Measurements from ENCODE around the gene DDX41.

The DDX41 gene

GRCh38 chr5:177526791-177527190 lies 10.0 kb upstream of the DDX41 start:
- Histone ChIP-seq H3K9me3 (ENCODE audit: control insufficient read depth in 2 of 2, low read length in 2 of 2) (no peaks in the 10 kb centered on the region), H3K36me3 (ENCODE audit: control insufficient read depth in 2 of 2, insufficient read depth in 2 of 2, low read length in 2 of 2) (peaks cover 67 to 82% of the 10 kb centered on the region in 2 donors), H3K27ac (ENCODE audit: low read depth in 2 of 2, low read length in 2 of 2) (no peak overlapping the region), H3K9ac (ENCODE audit: low read depth in 1 of 2, low read length in 2 of 2) (no peak overlapping the region), H3K4me1 (ENCODE audit: control insufficient read depth in 2 of 2, insufficient read depth in 2 of 2, low read length in 2 of 2) (no peaks in the 10 kb centered on the region), H3K4me3 (ENCODE audit: low read length in 2 of 2) (no peak overlapping the region), H3K27me3 (ENCODE audit: control insufficient read depth in 2 of 2, insufficient read depth in 2 of 2, low read length in 2 of 2) (no peaks in the 10 kb centered on the region)

GRCh38 chr5:177526191-177526590 lies 9.4 kb upstream of the DDX41 start:
- Histone ChIP-seq H3K9me3 (ENCODE audit: control insufficient read depth in 2 of 2, low read length in 2 of 2) (no peaks in the 10 kb centered on the region), H3K4me3 (ENCODE audit: low read length in 2 of 2) (no peak overlapping the region), H3K27me3 (ENCODE audit: control insufficient read depth in 2 of 2, insufficient read depth in 2 of 2, low read length in 2 of 2) (no peaks in the 10 kb centered on the region), H3K36me3 (ENCODE audit: control insufficient read depth in 2 of 2, insufficient read depth in 2 of 2, low read length in 2 of 2) (peaks cover 69 to 85% of the 10 kb centered on the region in 2 donors), H3K4me1 (ENCODE audit: control insufficient read depth in 2 of 2, insufficient read depth in 2 of 2, low read length in 2 of 2) (no peaks in the 10 kb centered on the region), H3K9ac (ENCODE audit: low read depth in 1 of 2, low read length in 2 of 2) (no peak overlapping the region), H3K27ac (ENCODE audit: low read depth in 2 of 2, low read length in 2 of 2) (no peak overlapping the region)

- no peak overlapping the region for H3K4me3 ChIP-seq (ENCODE audit: low read length in 2 of 2)
- no peak overlapping the region for H3K27ac ChIP-seq (ENCODE audit: low read depth in 2 of 2, low read length in 2 of 2)
- no peak overlapping the region for H3K9ac ChIP-seq (ENCODE audit: low read depth in 1 of 2, low read length in 2 of 2)
- H3K36me3 ChIP-seq (ENCODE audit: control insufficient read depth in 2 of 2, insufficient read depth in 2 of 2, low read length in 2 of 2): peaks cover 59 to 85% of the 10 kb centered on the region in 2 donors
- H3K4me1 ChIP-seq (ENCODE audit: control insufficient read depth in 2 of 2, insufficient read depth in 2 of 2, low read length in 2 of 2): no peaks in the 10 kb centered on the region
- no peaks in the 10 kb centered on the region for H3K9me3 ChIP-seq (ENCODE audit: control insufficient read depth in 2 of 2, low read length in 2 of 2)
- no peaks in the 10 kb centered on the region for H3K27me3 ChIP-seq (ENCODE audit: control insufficient read depth in 2 of 2, insufficient read depth in 2 of 2, low read length in 2 of 2)
Measured at GRCh38 chr5:177524941-177525655, 8.3 kb upstream of the DDX41 start.

- no peak overlapping the region for H3K9ac ChIP-seq (ENCODE audit: low read depth in 1 of 2, low read length in 2 of 2)
- H3K27ac ChIP-seq (ENCODE audit: low read depth in 2 of 2, low read length in 2 of 2): no peak overlapping the region
- H3K4me3 ChIP-seq (ENCODE audit: low read length in 2 of 2): no peak overlapping the region
Measured at GRCh38 chr5:177524539-177524900, 7.8 kb upstream of the DDX41 start.

GRCh38 chr5:177523711-177524538 lies 7.2 kb upstream of the DDX41 start:
- Histone ChIP-seq H3K4me1 (ENCODE audit: control insufficient read depth in 2 of 2, insufficient read depth in 2 of 2, low read length in 2 of 2) (peaks cover 2 to 3% of the 10 kb centered on the region in 2 donors), H3K27me3 (ENCODE audit: control insufficient read depth in 2 of 2, insufficient read depth in 2 of 2, low read length in 2 of 2) (no peaks in the 10 kb centered on the region), H3K9me3 (ENCODE audit: control insufficient read depth in 2 of 2, low read length in 2 of 2) (no peaks in the 10 kb centered on the region), H3K4me3 (ENCODE audit: low read length in 2 of 2) (no peak overlapping the region), H3K9ac (ENCODE audit: low read depth in 1 of 2, low read length in 2 of 2) (no peak overlapping the region), H3K36me3 (ENCODE audit: control insufficient read depth in 2 of 2, insufficient read depth in 2 of 2, low read length in 2 of 2) (peaks cover 53 to 83% of the 10 kb centered on the region in 2 donors), H3K27ac (ENCODE audit: low read depth in 2 of 2, low read length in 2 of 2) (no peak overlapping the region)

More at GRCh38 chr5:177524539-177524900, 7.8 kb upstream of the DDX41 start:
- Histone ChIP-seq H3K36me3 (ENCODE audit: control insufficient read depth in 2 of 2, insufficient read depth in 2 of 2, low read length in 2 of 2) (peaks cover 55 to 85% of the 10 kb centered on the region in 2 donors), H3K9me3 (ENCODE audit: control insufficient read depth in 2 of 2, low read length in 2 of 2) (no peaks in the 10 kb centered on the region), H3K4me1 (ENCODE audit: control insufficient read depth in 2 of 2, insufficient read depth in 2 of 2, low read length in 2 of 2) (no peaks in the 10 kb centered on the region), H3K27me3 (ENCODE audit: control insufficient read depth in 2 of 2, insufficient read depth in 2 of 2, low read length in 2 of 2) (no peaks in the 10 kb centered on the region)

- H3K27ac ChIP-seq (ENCODE audit: low read depth in 2 of 2, low read length in 2 of 2): no peak overlapping the region
- H3K9me3 ChIP-seq (ENCODE audit: control insufficient read depth in 2 of 2, low read length in 2 of 2): no peaks in the 10 kb centered on the region
- peaks cover 34 to 57% of the 10 kb centered on the region in 2 donors for H3K36me3 ChIP-seq (ENCODE audit: control insufficient read depth in 2 of 2, insufficient read depth in 2 of 2, low read length in 2 of 2)
- H3K27me3 ChIP-seq (ENCODE audit: control insufficient read depth in 2 of 2, insufficient read depth in 2 of 2, low read length in 2 of 2): no peaks in the 10 kb centered on the region
- peaks cover 5 to 8% of the 10 kb centered on the region in 2 donors for H3K4me1 ChIP-seq (ENCODE audit: control insufficient read depth in 2 of 2, insufficient read depth in 2 of 2, low read length in 2 of 2)
- no peak overlapping the region for H3K4me3 ChIP-seq (ENCODE audit: low read length in 2 of 2)
- no peak overlapping the region for H3K9ac ChIP-seq (ENCODE audit: low read depth in 1 of 2, low read length in 2 of 2)
Measured at GRCh38 chr5:177520916-177521513, 4.3 kb upstream of the DDX41 start.

- no peaks in the 10 kb centered on the region for H3K27me3 ChIP-seq (ENCODE audit: control insufficient read depth in 2 of 2, insufficient read depth in 2 of 2, low read length in 2 of 2)
- H3K9ac ChIP-seq (ENCODE audit: low read depth in 1 of 2, low read length in 2 of 2): no peak overlapping the region
- H3K36me3 ChIP-seq (ENCODE audit: control insufficient read depth in 2 of 2, insufficient read depth in 2 of 2, low read length in 2 of 2): peaks cover 33 to 56% of the 10 kb centered on the region in 2 donors
- no peak overlapping the region for H3K27ac ChIP-seq (ENCODE audit: low read depth in 2 of 2, low read length in 2 of 2)
- H3K4me3 ChIP-seq (ENCODE audit: low read length in 2 of 2): no peak overlapping the region
- no peaks in the 10 kb centered on the region for H3K9me3 ChIP-seq (ENCODE audit: control insufficient read depth in 2 of 2, low read length in 2 of 2)
- H3K4me1 ChIP-seq (ENCODE audit: control insufficient read depth in 2 of 2, insufficient read depth in 2 of 2, low read length in 2 of 2): peaks cover 11 to 15% of the 10 kb centered on the region in 2 donors
Measured at GRCh38 chr5:177520271-177520670, 3.5 kb upstream of the DDX41 start.

GRCh38 chr5:177519463-177520235 lies 2.9 kb upstream of the DDX41 start:
- no peaks in the 10 kb centered on the region for H3K9me3 ChIP-seq (ENCODE audit: control insufficient read depth in 2 of 2, low read length in 2 of 2)
- H3K36me3 ChIP-seq (ENCODE audit: control insufficient read depth in 2 of 2, insufficient read depth in 2 of 2, low read length in 2 of 2): peaks cover 33 to 56% of the 10 kb centered on the region in 2 donors
- H3K4me3 ChIP-seq (ENCODE audit: low read length in 2 of 2): no peak overlapping the region
- H3K27me3 ChIP-seq (ENCODE audit: control insufficient read depth in 2 of 2, insufficient read depth in 2 of 2, low read length in 2 of 2): no peaks in the 10 kb centered on the region
- no peak overlapping the region for H3K9ac ChIP-seq (ENCODE audit: low read depth in 1 of 2, low read length in 2 of 2)
- peaks cover 11 to 16% of the 10 kb centered on the region in 2 donors for H3K4me1 ChIP-seq (ENCODE audit: control insufficient read depth in 2 of 2, insufficient read depth in 2 of 2, low read length in 2 of 2)
- H3K27ac ChIP-seq (ENCODE audit: low read depth in 2 of 2, low read length in 2 of 2): no peak overlapping the region

- Histone ChIP-seq H3K36me3 (ENCODE audit: control insufficient read depth in 2 of 2, insufficient read depth in 2 of 2, low read length in 2 of 2) (peaks cover 47 to 65% of the 10 kb centered on the region in 2 donors), H3K9me3 (ENCODE audit: control insufficient read depth in 2 of 2, low read length in 2 of 2) (no peaks in the 10 kb centered on the region), H3K9ac (ENCODE audit: low read depth in 1 of 2, low read length in 2 of 2) (peak overlapping the region in 1 of 2 donors; percentile 83), H3K4me3 (ENCODE audit: low read length in 2 of 2) (peak overlapping the region; percentile 92 to 95), H3K4me1 (ENCODE audit: control insufficient read depth in 2 of 2, insufficient read depth in 2 of 2, low read length in 2 of 2) (peaks cover 11 to 16% of the 10 kb centered on the region in 2 donors), H3K27me3 (ENCODE audit: control insufficient read depth in 2 of 2, insufficient read depth in 2 of 2, low read length in 2 of 2) (no peaks in the 10 kb centered on the region), H3K27ac (ENCODE audit: low read depth in 2 of 2, low read length in 2 of 2) (no peak overlapping the region)
Measured at GRCh38 chr5:177515580-177515979, 1.2 kb downstream of the DDX41 start.

All from mucosa of rectum (tissue), 2 donors.